Stimulated activated CD4-positive, alpha-beta T cell treated with anti-CD3 and anti-CD28 coated beads, Interleukin-1b, Interleukin-23, amount 100 ng/mL, for 4 hours (primary cell): ENCODE results near the gene CRACDL.
"Not testable (repeated sequence)": the region's sequence is repeated elsewhere in the genome, so short reads cannot be mapped to it uniquely, and the experiment has no call there.

Experiments
- DNase-seq, 2 donors: peaks; one replicate each; pipeline ENCODE4 v3.0.0-alpha.2; 2020; ENCODE audit warnings: low read depth in 2 of 2

Gene CRACDL

GRCh38 chr2:98907966-98908905 lies 27.8 kb downstream of the CRACDL start:
- DNase-seq = no peak

DNA sequence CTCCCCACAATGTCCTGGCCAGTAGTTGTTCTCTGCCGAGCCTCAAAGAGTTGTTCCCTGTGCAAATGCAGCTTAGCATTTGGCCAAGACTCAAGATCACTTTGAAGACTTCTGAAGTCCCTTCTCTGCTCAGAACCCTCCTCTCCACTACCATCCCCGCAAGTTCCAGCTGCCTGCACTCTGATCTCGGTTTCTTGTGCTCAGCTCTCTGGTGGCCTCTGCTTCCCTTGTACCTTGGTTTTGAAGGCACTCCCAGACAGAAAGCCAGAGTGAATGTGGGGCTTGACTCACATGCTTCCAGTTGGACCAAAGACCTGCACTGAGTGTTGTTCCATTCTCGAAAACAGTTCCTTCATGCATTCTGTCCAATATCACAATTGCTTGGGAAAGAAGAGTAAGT lies 28.6 kb downstream of the CRACDL start:
- no peak for DNase-seq

GRCh38 chr2:98903767-98904485 lies 32.1 kb downstream of the CRACDL start:
- no peak for DNase-seq

DNA sequence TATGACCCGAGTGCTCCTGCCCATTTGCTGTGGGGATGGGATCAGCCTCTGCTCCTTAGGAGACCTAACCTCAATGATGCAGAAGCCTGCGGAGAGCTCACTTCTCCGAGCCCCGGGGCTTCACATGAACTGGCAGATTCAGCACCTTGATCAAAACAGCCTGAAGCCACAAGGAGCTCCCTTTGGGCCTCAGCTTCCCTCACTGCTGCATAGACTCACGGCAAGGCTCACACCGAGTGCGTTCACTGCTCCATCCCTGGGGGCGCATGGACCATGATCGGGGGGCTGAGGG lies 33.0 kb downstream of the CRACDL start:
- DNase-seq = no peak

DNA sequence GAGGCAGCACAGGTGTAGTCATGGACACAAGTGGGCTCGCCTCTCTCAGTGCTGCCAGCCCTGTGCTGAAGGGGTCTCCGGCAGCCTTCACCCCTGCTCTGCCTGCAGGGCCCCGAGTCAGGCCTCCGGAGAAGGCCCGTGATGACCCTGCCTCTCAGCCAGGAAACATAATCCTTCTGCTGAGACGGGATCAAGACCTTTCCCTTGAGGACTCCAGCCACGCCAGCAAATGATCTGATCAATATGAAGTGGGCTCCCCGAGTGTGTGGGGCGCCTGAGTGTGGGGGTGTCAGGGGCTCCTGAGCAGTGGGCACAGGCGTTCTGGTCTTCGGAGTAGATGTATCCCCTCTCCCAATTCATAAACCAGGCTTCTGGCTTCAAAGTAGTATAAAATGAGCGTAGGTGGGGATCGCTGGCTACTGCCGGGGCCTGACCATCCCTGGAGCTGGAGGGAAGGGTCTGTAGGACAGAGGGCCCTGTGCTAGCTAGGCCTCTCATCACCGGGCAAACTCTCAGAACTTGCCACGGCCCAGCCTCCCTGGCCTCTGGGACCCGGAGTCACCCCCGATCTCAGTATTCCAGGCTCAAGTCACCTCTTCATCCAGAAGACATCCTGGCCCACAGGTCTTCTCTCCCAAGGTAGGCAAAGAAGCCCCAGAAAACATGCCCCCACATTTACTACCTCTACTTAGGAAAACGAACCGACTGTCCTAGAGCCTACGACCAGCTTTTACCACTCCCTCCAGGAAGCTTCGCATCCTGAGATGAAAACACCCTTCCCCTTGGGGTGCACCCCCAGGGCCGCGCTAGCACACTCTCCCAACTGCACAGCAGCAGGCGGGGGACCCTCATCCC lies 33.6 kb downstream of the CRACDL start:
- DNase-seq = no peak

DNA sequence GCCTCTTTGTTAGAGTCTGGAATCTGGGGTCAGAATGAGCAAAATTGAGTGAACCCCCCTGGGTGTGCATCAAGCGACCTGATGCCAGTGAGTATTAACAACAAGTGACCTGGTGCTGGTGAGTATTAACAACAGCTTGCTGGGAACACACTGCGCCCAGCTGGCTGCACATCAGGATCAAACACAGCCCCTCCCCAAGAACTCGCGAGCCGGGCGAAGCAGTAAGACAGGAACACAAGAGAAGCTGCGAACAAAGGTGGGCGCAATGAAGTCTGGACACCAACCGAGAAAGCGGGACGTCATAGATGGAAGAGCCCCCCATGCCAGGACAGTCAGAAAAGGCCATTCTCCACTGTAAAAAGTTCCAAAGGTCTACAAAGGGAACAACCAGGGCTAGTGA lies 34.3 kb downstream of the CRACDL start:
- no peak for DNase-seq

GRCh38 chr2:98901291-98901690 lies 34.7 kb downstream of the CRACDL start:
- DNase-seq = no peak

GRCh38 chr2:98900721-98901120 lies 35.3 kb downstream of the CRACDL start:
- no peak for DNase-seq

DNA sequence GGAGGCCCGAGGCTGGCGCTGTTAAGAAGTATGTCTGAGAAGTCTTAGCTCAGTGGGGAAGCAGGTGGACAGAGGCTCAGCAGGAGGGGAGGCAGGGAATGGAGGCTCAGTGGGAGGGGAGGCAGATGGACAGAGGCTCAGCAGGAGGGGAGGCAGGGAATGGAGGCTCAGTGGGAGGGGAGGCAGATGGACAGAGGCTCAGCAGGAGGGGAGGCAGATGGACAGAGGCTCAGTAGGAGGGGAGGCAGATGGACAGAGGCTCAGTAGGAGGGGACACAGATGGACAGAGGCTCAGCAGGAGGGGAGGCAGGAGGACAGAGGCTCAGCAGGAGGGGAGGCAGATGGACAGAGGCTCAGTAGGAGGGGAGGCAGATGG lies 36.3 kb downstream of the CRACDL start:
- not testable (repeated sequence) for DNase-seq

DNA sequence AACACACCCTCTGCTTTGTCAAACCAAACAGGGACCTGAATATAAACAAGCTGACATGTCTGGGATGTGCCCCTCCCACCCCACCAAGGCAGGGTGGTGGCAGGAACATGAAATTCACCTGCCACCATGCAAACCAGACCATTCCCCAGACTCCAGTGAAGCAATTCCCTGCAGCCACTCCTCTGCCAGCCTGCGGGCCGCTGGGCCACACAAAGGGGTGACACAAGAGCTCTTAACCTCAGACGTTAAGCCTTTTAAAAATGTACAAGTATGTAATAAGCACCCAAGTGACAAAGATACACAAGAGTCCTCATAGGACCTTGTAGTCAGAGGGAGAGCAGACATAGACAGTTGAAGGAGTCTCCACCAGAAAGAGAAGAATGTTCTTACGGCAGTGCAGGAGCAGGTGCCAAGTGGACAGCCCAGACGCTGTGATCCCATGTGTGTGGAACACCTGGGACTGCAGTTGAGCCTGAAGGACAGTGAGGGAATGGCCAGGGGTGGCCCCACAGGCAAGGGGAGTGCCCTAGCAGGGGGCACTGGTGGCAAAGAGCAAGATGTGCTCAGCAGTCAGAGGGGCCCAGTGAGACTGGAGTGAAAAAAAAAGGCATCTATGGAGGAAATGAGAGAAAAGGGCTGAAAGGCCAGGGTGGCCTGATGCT lies 36.9 kb downstream of the CRACDL start:
- DNase-seq = no peak

DNA sequence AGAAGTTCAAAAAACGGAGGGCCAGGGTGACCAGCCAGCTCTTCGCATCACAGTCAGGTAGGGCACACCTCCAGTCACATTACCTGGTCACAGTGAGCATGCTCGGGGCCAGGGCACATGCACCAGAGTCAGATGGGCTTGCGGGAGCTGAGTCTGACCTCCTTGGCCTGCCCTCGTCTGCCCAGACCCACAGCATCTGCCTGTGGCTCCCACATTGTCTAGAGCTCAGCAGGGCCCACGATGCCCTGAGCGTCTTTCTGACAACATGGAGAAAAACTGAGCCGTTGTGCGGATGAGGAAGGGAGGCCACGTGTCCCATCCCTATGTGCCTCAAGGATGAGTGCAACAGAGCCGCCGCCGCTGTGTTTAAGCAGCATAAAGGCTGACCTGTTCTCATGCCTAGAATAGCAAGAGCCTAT lies 37.6 kb downstream of the CRACDL start:
- no peak for DNase-seq

GRCh38 chr2:98897746-98898145 lies 38.3 kb downstream of the CRACDL start:
- DNase-seq = no peak

DNA sequence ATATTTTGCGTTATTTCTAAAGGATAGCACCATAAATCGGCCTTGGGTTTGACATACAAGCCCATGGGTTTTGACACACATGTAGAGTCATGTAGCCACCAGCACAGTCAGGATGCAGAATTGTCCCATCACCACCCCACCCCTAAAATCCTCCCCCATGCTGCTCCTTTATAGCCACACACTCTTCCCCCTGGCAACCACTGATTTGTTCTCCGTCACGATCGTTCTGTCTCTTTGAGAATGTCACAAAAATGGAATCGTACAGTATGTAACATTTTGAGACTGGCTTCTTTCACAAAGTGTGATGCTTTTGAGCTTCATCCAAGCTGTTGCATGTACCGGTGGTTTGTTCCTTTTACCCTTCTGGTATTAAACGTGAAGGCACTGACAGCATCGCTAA lies 39.1 kb downstream of the CRACDL start:
- no peak for DNase-seq

GRCh38 chr2:98896416-98896815 lies 39.6 kb downstream of the CRACDL start:
- no peak for DNase-seq

DNA sequence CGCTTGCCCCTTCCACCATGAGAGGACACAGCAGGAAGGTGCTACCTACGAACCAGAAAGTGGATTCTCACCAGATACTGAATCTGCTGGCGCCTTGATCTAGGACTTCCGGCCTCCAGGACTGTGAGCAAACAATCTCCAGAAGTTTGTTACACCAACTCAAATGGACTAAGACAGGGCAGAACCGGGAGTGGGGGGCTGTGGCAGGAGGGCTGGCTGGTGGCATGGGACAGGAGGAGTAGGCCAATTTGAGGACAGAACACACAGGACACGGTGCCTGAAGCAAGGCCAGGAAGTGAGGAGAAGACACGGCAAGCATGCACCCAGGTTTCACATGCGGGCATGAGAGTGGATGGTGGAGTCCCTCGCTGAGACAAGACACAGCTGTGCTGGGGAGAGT lies 40.1 kb downstream of the CRACDL start:
- no peak for DNase-seq

GRCh38 chr2:98895221-98895620 lies 40.8 kb downstream of the CRACDL start:
- no peak for DNase-seq

- DNase-seq = no peak
Measured at GRCh38 chr2:98894331-98895000, 41.6 kb downstream of the CRACDL start.

- no peak for DNase-seq
Measured at GRCh38 chr2:98893911-98894321, 42.1 kb downstream of the CRACDL start.

GRCh38 chr2:98892871-98893270 lies 43.2 kb downstream of the CRACDL start:
- no peak for DNase-seq

- no peak for DNase-seq
Measured at GRCh38 chr2:98891591-98891990, 44.4 kb downstream of the CRACDL start.

- DNase-seq = no peak
Measured at GRCh38 chr2:98886066-98886554, 49.9 kb downstream of the CRACDL start.
